GM18502 (cell line): Measurements from ENCODE around the gene COL7A1.

Experiments used
- ATAC-seq: cut with Tn5 transposase; IDR thresholded peaks from one replicate; pipeline ENCODE4 v1.9.1; 2021; ENCODE audit warnings: mild to moderate bottlenecking; ENCODE audit not compliant: unreplicated experiment, poor library complexity

The COL7A1 gene

DNA sequence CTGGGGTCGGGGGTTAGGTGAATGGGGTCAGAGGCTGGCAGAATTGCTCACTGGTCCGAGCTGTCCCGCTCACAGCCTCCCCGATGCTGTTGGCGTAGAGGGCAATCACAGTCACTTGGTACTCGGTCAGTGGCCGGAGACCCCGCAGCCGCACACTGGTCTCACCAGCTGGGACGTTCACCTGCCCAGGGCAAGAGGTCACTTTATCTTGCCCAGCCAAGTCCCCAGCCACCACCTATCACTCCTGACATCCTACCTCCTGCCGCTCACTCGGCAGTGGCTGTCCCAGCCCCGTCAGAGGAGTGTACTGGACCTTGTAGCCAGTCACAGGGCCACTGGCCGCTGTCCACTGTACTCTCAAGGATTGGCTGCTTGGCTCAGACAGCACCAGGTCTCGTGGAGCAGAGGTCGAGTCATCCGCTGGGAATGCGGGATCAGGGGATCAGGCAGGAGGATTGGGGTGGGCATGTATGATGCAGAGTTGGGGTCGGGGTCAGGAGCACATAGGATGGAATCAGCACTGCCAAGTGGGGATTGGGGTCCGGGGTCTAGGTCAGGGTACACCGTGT, 2.5 kb downstream of the COL7A1 start:
- ATAC-seq, result no peak

GRCh38 chr3:48591886-48592518, 3.1 kb downstream of the COL7A1 start:
- no peak for ATAC-seq

DNA sequence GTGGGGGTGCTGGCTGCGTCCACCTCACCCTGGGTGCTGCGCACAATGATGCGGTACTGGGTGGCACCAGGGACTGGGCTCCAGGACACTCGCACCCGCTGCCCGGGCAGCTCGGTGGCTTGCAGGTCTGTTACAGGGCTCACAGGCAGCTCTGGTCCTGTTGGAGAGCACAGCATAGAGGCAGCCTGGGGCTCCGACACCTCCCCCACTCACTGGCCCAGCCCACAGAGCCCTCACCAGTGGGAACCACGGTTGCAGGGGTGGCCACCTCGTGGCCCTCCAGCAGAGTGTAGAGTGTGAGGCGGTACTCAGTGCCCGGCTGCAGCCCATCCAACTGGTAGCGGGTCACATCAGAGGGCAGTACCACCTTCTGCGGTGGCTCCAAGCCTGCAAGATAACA, 3.7 kb downstream of the COL7A1 start:
- no peak for ATAC-seq

DNA sequence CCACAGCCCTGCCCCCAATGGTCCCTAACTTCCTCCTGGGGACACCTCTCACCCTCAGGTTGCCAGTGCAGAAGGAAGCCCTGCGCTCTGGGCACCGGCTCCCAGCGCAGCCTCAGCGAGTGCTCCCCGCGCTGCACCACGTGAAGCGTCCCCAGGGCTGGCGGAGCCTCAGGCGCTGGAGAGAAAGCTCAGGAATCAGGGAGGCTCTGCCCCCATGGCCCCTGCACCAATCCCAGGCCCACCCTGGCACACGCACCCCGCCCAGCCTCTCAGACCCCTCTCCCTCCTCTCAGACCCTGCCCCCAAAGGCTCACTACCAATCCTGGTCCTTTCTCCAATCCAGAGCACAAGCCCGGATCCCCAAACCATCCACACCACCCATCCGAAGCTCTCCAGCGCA, 6.9 kb downstream of the COL7A1 start:
- no peak for ATAC-seq

GRCh38 chr3:48587686-48588085, 7.4 kb downstream of the COL7A1 start:
- no peak for ATAC-seq

- ATAC-seq, result no peak
Measured at GRCh38 chr3:48585411-48585810, 9.7 kb downstream of the COL7A1 start.

DNA sequence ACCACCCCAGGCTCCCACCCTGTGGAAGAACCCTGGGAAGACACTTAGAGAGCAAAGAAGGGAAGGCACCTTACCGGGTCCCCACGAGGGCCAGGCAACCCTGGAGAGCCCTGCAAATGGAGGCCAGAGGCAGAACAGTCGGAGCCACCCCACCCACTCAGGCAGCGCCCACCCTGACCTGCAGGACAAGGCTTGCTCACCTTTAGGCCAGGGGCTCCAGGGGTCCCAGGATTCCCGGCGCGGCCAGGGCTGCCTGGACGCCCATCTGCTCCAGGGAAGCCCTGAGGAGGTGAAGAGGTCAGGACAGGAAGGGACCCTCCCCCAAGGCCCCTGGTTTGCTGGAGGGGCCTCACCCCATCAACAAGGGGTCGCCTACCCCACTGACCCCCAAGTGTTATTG, 10.3 kb downstream of the COL7A1 start:
- ATAC-seq, result no peak

- ATAC-seq, result no peak
Measured at GRCh38 chr3:48581621-48582481, 13.3 kb downstream of the COL7A1 start.

DNA sequence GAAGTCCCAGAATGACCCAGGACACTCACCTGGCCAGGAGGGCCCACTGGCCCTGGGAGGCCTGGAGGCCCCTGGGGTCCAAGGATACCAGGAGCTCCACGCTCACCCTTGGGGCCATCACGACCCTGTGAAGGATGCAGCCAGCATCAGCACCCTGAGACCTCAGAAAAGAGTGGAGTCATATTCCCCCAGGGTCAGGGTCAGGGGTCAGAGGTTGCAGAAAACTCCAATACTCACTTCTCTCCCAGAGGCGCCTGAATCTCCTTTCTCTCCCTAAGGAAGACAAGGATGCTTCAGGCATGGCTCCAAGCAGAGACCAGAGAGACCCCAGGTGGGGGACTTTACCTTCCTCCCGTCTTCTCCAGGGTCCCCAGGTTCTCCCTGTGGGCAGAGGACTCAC, 18.5 kb downstream of the COL7A1 start:
- ATAC-seq, result no peak

DNA sequence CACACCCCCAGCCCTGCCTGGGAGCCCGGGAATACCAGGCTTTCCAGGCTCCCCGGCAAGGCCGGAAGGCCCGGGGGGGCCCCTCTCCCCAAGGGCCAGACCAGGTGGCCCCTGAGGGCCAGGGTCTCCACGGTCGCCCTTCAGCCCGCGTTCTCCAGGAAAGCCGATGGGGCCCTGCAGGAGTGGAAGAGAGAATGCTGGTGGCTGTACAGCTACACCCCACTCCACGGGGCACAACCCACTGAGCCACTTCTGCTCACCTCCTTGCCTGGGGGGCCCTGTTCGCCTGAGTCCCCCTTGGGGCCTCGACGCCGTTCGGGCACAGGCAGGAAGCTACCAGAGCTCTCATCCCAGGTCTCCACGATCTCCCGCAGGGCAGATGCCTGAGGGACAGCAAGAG, 19.8 kb downstream of the COL7A1 start:
- no peak for ATAC-seq

DNA sequence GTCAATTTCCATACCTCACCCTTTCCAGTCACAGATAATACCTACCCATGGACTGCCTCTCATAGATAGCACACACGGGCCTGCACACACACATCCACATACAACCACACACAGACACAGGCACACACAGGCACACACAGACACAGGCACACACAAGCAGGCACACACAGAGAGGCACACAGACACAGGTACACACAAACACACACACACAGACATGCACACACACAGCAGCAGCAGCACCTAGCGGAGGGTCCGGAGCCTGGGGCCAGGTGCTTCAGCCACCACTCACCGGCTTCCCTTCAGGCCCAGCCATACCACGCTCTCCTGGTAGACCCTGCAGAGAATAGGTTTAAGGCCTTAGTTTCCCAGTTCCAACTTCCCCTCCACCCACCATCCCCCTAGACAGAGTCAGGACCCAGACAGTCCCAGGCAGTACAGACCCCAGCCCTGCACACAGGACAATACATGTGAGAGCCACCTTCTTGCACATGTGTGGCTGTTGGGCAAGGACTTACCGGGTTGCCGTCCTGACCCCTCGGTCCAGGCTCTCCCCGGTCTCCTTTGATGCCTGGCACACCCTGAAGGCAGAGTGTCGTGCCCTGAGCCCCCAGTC, 21.1 kb downstream of the COL7A1 start:
- ATAC-seq, result no peak

- ATAC-seq, result no peak
Measured at GRCh38 chr3:48572517-48572916, 22.6 kb downstream of the COL7A1 start.

DNA sequence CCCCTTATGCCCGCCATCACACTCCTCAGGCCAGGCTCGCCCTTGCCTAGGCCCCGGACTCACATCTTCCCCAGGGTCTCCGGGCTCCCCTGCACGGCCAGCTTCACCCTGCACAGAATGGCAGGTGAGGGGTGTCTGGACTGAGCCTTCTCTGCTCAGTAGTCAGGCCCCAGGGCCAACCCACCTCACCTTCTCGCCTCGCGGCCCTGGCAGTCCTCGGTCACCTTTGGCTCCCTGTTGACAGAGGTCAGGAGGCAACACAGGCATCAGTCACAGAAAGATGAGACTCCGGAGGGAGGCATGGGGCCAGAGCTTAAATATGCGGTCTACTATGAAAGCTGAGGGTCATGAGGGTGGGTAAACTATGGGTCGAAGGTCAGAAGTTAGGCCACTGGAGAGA, 23.2 kb downstream of the COL7A1 start:
- ATAC-seq, result no peak

DNA sequence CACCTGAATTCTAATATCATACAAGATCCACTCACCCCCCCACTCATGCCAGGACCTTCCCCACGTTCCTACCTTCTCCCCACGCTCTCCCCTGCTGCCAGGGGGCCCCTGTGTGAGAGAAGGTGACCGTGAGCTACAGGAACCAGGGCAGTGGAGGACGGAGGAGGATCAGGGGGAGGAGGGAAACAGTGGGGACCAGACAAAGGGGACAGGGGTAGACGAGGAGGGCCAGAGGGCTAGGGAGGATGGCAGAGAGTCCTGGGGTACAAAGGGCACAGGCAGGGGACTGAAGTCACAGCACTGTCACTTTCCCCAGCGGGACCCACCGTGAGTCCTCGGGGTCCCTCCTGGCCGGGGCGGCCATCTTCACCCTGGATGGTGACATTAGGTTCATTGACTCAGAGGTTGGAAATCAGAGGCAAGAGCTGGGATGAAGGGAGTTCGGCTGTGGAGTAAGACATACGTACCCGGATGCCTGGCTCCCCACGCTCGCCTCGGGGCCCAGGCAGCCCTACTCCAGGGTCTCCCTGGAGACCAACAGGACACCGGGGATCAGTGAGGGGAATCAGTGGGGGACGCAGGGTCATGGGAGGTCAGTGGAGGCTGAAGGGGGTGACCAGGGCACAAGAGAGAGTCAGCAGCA, 25.2 kb downstream of the COL7A1 start:
- ATAC-seq, result no peak

- ATAC-seq, result no peak
Measured at GRCh38 chr3:48569400-48569799, 25.7 kb downstream of the COL7A1 start.

GRCh38 chr3:48568476-48568875, 26.7 kb downstream of the COL7A1 start:
- ATAC-seq, result no peak

- no peak for ATAC-seq
Measured at GRCh38 chr3:48567500-48567899, 27.6 kb downstream of the COL7A1 start.

DNA sequence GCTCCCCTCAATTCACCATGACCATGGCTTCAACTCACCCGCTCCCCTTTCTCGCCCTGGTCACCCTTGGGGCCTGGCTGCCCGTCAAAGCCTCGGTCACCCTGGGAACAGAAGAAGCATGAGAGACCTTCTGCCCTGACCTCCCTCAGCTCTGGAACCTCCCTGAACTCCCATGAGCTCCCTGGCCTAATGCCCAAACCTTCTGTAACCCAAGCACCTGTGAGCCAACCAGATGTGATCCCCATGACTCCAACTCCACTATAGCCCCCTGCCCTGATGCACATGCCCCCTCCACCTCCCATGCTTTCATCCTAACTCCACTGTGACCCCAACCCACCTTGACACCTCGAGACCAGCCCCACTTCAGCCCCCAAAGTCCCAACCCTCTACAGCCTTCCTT, 28.0 kb downstream of the COL7A1 start:
- ATAC-seq, result no peak

- no peak for ATAC-seq
Measured at GRCh38 chr3:48566401-48566760, 28.7 kb downstream of the COL7A1 start.

GRCh38 chr3:48565591-48566400, 29.3 kb downstream of the COL7A1 start:
- ATAC-seq, result no peak
